Measurements from ENCODE around the gene CLPSL1. TPM values are rescaled to one million over a fixed set of nuclear protein-coding genes. Genes with fewer than 3 reads are reported as not detected.

CLPSL1 gene
- total and polyA plus RNA-seq, 2 of the 13 experiments (the other 11 are each of a cell fraction or from before 2014, with no cell fraction given): not detected

GRCh38 chr6:35776364-35777215 lies 4.2 kb upstream of the CLPSL1 start, which contains the start of gene CLPSL2:
TSS of gene CLPSL2 (plus strand) at chr6:35776598. CDS start at chr6:35776619, 21 bp downstream.
- Histone ChIP-seq H3K4me2 (ENCODE audit: low read depth, low read length) (peak within 1 kb of the TSS; percentile 88), H3K27me3 (ENCODE audit: control insufficient read depth in 1 of 2, insufficient read depth in 2 of 2, low read length in 2 of 2) (peaks cover 11 to 55% of the 10 kb centered on the region in 2 experiments), H2AFZ (ENCODE audit: low read length) (no peak within 1 kb of the TSS), H3K4me3 (replicated peaks in 1 of 3; ENCODE audit: insufficient read depth in 1 of 3, low read depth in 2 of 3, low read length in 3 of 3) (peak within 1 kb of the TSS; percentile 52 to 72 (median 65)), H3K9ac (ENCODE audit: insufficient read depth, low read depth, low read length) (0 out of 2 replicates have a peak within 1 kb of the TSS, but pooled peaks have one; percentile 16), H3K4me1 (ENCODE audit: insufficient read depth, low read length) (peaks cover 6% of the 10 kb centered on the region), H4K20me1 (ENCODE audit: insufficient read depth, low read length) (no peaks in the 10 kb centered on the region), H3K27ac (ENCODE audit: extremely low read length, insufficient read depth, low read length) (no peak within 1 kb of the TSS), H3K79me2 (ENCODE audit: insufficient read depth, low read length) (no peaks in the 10 kb centered on the region), H3K9me3 (ENCODE audit: low read length) (no peaks in the 10 kb centered on the region), H3K36me3 (replicated peaks in 1 of 2; ENCODE audit: control insufficient read depth in 1 of 2, insufficient read depth in 2 of 2, low read length in 2 of 2) (no peaks in the 10 kb centered on the region)
- POLR2A ChIA-PET: no interaction called here
- ATAC-seq (peak; percentile 56), DNase-seq (ENCODE audit: low spot score) (no peak), FAIRE-seq (no peak)
- 4% methylated on average over 26 of the region's 56 CpGs for WGBS (ENCODE audit: low lambda C conversion rate)
- in situ Hi-C loops (cut with HindIII; ENCODE audit: extremely low pct_ligation_motif_present, low pct_unique_long_range_greater_than_20kb) (no loop called here), intact Hi-C loops (cut with micrococcal nuclease; ENCODE audit: unreplicated experiment) (no loop called here)
- CTCF ChIA-PET (ENCODE audit: low intra/inter-chr PET ratio, low total read pairs): no interaction called here
- BruUV-seq (replicated peaks): no TSS peak
- TF ChIP-seq, protein P1, sequence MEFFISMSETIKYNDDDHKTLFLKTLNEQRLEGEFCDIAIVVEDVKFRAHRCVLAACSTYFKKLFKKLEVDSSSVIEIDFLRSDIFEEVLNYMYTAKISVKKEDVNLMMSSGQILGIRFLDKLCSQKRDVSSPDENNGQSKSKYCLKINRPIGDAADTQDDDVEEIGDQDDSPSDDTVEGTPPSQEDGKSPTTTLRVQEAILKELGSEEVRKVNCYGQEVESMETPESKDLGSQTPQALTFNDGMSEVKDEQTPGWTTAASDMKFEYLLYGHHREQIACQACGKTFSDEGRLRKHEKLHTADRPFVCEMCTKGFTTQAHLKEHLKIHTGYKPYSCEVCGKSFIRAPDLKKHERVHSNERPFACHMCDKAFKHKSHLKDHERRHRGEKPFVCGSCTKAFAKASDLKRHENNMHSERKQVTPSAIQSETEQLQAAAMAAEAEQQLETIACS (CRISPR knock-in tag; IDR thresholded peaks at IDR 0.05): peak; percentile 44; the same call in 1 of the 2 replicates
- TF ChIP-seq TFDP1 (CRISPR knock-in tag; IDR thresholded peaks at IDR 0.05; ENCODE audit: borderline replicate concordance): peak; percentile 33; the same call in 1 of the 2 replicates
- TF ChIP-seq HDAC1 (CRISPR knock-in tag; IDR thresholded peaks at IDR 0.05): peak; percentile 31; the same call in 1 of the 2 replicates
- TF ChIP-seq ARNT2 (CRISPR knock-in tag; IDR thresholded peaks at IDR 0.05; ENCODE audit: low read depth): 0 out of 2 replicates have a peak, but pooled peaks have one; percentile 45
- TF ChIP-seq ZNF460 (CRISPR knock-in tag; IDR thresholded peaks at IDR 0.05; ENCODE audit: borderline replicate concordance): 0 out of 2 replicates have a peak, but pooled peaks have one; percentile 1
- peak; percentile 33; the same call in 1 of the 2 replicates for TF ChIP-seq KDM5B (CRISPR knock-in tag; IDR thresholded peaks at IDR 0.05; ENCODE audit: borderline replicate concordance)
- TF ChIP-seq MTF2 (CRISPR knock-in tag; IDR thresholded peaks at IDR 0.05; ENCODE audit: borderline replicate concordance): peak; percentile 92; the same call in 1 of the 2 replicates
- TF ChIP-seq TSC22D2 (CRISPR knock-in tag; IDR thresholded peaks at IDR 0.05; ENCODE audit: borderline replicate concordance): no peak
- no peak for TF ChIP-seq JUND (CRISPR knock-in tag; IDR thresholded peaks at IDR 0.05)
- 0 out of 2 replicates have a peak, but pooled peaks have one; percentile 29 for TF ChIP-seq SALL1 (CRISPR knock-in tag; IDR thresholded peaks at IDR 0.05)
- peak; percentile 56 for TF ChIP-seq AGO1 (IDR thresholded peaks at IDR 0.05; ENCODE audit: low read depth, low read length, poor library complexity, severe bottlenecking)
- TF ChIP-seq BCL3 (CRISPR knock-in tag; IDR thresholded peaks at IDR 0.05): peak; percentile 59; the same call in 1 of the 2 replicates
- TF ChIP-seq, protein P2, sequence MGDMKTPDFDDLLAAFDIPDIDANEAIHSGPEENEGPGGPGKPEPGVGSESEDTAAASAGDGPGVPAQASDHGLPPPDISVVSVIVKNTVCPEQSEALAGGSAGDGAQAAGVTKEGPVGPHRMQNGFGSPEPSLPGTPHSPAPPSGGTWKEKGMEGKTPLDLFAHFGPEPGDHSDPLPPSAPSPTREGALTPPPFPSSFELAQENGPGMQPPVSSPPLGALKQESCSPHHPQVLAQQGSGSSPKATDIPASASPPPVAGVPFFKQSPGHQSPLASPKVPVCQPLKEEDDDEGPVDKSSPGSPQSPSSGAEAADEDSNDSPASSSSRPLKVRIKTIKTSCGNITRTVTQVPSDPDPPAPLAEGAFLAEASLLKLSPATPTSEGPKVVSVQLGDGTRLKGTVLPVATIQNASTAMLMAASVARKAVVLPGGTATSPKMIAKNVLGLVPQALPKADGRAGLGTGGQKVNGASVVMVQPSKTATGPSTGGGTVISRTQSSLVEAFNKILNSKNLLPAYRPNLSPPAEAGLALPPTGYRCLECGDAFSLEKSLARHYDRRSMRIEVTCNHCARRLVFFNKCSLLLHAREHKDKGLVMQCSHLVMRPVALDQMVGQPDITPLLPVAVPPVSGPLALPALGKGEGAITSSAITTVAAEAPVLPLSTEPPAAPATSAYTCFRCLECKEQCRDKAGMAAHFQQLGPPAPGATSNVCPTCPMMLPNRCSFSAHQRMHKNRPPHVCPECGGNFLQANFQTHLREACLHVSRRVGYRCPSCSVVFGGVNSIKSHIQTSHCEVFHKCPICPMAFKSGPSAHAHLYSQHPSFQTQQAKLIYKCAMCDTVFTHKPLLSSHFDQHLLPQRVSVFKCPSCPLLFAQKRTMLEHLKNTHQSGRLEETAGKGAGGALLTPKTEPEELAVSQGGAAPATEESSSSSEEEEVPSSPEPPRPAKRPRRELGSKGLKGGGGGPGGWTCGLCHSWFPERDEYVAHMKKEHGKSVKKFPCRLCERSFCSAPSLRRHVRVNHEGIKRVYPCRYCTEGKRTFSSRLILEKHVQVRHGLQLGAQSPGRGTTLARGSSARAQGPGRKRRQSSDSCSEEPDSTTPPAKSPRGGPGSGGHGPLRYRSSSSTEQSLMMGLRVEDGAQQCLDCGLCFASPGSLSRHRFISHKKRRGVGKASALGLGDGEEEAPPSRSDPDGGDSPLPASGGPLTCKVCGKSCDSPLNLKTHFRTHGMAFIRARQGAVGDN (CRISPR knock-in tag; IDR thresholded peaks at IDR 0.05): peak; percentile 78
- TF ChIP-seq ZNF883 (CRISPR knock-in tag; IDR thresholded peaks at IDR 0.05; ENCODE audit: not compliant biosample characterization): peak; percentile 45
